HG03354 (cell line): ENCODE results near the gene HDAC11.

Source experiments
- ATAC-seq: cut with Tn5 transposase; IDR thresholded peaks from one replicate; pipeline ENCODE4 v1.9.1; 2021; ENCODE audit warnings: mild to moderate bottlenecking; ENCODE audit not compliant: unreplicated experiment, poor library complexity, severe bottlenecking

Gene HDAC11

DNA sequence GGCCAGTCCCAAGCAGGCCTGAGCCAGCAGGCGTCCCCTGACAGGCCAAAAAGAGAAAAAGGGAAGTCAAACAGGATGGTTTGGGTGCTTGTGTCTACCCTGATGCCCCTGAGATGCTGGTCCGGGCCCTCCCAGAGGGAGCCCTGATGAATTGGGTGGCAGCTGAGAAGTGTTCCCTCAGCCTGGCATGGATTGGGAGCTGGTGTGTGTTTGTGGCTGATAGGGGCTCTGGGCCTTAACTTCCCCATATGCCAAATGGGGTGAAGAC, 70.3 kb downstream of the HDAC11 start:
- no peak for ATAC-seq

DNA sequence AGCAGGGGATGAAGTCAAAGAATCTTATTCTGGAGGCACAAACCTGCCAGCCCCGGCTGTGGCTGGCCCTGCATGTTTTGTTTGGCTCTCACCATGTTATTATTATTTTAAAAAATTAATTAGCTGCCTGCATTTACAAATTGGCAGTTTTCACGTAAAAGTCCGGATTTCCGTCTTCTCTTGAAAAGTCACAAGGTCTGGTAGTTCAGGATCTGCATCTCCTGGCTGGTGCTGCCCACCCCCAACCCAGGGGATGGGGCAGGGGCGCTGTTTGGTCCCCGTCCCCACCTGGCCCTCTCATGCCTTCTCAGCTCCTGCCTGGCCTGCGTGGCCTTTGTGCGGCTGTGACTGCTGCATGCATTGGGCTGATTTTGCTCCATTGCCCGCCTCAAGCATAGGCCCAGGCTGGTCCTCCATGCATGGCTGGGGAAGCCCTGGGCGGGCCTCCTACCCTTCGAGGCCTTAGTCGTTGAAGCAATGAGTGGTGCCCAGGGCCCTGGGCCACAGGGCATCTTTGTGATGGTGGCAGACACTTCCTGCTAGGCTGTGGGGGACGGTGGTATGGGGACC, 70.8 kb downstream of the HDAC11 start:
- ATAC-seq: no peak

DNA sequence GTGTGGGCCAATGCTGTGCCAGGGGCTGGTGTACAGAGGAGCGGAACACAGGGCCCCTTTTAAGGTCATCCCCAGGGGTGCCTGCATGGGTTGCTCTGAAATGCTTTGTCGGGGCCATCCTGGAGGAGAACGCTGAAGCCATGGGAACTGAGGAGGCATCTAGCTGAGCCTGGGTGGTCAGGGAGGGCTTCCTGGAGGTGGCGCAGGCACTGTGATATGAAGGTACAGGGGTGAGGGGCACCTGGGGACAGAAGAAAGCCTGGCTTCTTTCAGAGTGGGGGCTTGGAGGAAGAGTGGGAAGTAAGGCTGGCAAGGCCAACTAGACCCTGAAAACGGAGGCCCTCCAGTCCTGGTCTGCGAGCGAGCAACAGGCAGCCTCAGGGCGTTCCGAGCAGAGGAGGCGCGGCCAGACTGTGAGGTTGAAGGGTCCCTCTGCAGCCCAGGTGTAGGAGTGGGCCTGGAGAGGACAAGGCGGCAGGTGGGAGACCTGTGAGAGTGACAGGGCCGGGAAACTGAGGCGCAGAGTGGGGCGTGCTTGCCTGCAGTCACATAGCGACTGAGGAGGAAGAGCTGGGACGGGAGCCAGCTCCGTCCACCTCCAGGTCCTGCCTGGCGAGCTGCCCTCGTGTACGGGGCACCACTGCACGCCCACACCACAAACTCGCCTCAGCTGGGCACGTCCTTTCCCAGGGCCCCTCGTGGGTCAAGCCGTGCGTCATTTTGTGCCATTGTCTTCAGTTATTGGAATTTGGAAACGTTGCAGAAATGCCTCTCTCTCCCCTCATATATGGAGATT, 72.9 kb downstream of the HDAC11 start:
- ATAC-seq: no peak

DNA sequence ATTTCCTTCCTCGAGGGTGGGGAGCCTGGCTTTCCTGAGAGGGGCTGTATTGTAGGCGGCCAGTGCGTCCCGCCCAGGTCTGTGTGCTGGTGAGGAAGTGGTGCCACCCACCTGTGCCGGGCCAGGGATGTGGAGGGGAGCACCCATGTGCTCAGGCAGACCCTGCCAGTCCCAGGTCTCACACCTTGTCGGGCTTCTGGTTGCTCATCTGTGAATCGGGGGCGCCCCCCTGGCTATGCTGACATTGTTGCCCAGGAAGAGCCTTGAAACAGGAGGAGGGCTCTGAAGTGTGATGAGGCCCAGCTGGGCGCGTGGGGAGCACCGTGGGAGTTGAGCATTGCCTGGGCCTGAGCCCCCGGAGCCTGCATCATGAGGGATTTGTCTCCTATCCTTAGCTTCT, 73.6 kb downstream of the HDAC11 start:
- ATAC-seq: no peak

DNA sequence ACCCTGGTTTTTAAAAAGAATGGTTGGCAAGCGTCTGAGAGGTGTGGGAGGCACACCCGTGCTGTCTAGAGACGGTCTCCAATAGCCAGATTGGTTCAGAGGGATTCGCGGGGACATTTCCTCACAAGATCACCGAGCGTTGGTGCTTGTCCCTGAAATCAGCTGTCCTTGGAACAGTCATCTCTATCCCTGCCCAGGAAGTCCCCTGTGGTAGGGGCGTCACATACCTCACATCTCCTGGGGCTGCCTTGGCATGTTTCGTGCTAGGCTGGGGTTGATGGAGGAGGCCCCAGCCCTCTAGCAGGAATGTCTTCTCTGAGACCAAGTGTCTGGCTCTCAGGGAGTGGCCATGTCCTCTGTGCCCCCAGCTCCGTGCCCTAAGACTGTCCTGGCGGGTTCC, 75.6 kb downstream of the HDAC11 start:
- no peak for ATAC-seq
